Heart right ventricle (tissue), 16 donors: Measurements from ENCODE around the gene ARSA. TPM values are rescaled to one million over a fixed set of nuclear protein-coding genes. Genes with fewer than 3 reads are reported as not detected.

ENCODE experiments used
- ATAC-seq, 8 donors: fragments of 200-7000 bp; cut with Tn5 transposase; one replicate each; pipeline ENCODE4 v1.9.1; 2020; ENCODE audit warnings: mild to moderate bottlenecking in 8 of 8, moderate library complexity in 8 of 8, moderate number of reproducible peaks in 1 of 8
- DNase-seq, 2 donors: peaks; one replicate each; pipeline ENCODE4 v3.0.0-alpha.2; 2020
- H3K27ac ChIP-seq, 10 donors: fragments of 200-600 bp; sonication (generic) in 2 of 10; one replicate each; pipeline versions ENCODE4 v1.5.0 to v1.8.0; 2020 to 2022; ENCODE audit warnings: mild to moderate bottlenecking in 3 of 10
- H3K27me3 ChIP-seq, 7 donors: fragments of 200-600 bp; one replicate each; pipeline ENCODE4 v1.8.0; 2021 to 2022; ENCODE audit warnings: mild to moderate bottlenecking in 2 of 7
- H3K36me3 ChIP-seq, 9 donors: fragments of 200-600 bp; sonication (generic) in 1 of 9; one replicate each; pipeline versions ENCODE4 v1.5.0 to v1.8.0; 2020 to 2022; ENCODE audit warnings: mild to moderate bottlenecking in 2 of 9
- H3K4me1 ChIP-seq, 9 donors: fragments of 200-600 bp; sonication (generic) in 1 of 9; one replicate each; pipeline versions ENCODE4 v1.5.0 to v1.8.0; 2020 to 2022; ENCODE audit warnings: mild to moderate bottlenecking in 4 of 9
- H3K4me3 ChIP-seq, 10 donors: fragments of 200-600 bp; sonication (generic) in 2 of 10; one replicate each; pipeline versions ENCODE4 v1.5.0 to v1.8.0; 2020 to 2022; ENCODE audit warnings: mild to moderate bottlenecking in 7 of 10, moderate library complexity in 2 of 10
- H3K9me3 ChIP-seq, 11 donors: fragments of 200-600 bp in 10 of 11; sonication (generic) in 2 of 11; one replicate each; pipeline versions ENCODE4 v1.5.0 to v1.8.0; 2013 to 2022; ENCODE audit warnings: mild to moderate bottlenecking in 2 of 11, control low read depth in 1 of 11, moderate library complexity in 1 of 11
- WGBS, 2 donors: extraction: QIAGEN DNeasy Blood & Tissue Kit; methylation state at CpG; one replicate each; pipeline ENCODE4 v1.1.7; 2013; ENCODE audit warnings: inconsistent platforms in 1 of 2; 5-methylcytosine and 5-hydroxymethylcytosine counted together
- intact Hi-C, 10 donors: fragments of 100-400 bp; cut with DNase I; formaldehyde crosslinking; loops; one replicate each; pipeline versions ENCODE4 v1.11.1 to v1.14.2; 2022
- polyA plus RNA-seq, 2 donors: library from polyadenylated mRNA; stranded (reverse); fragments of 200-250 nt; gene quantifications; one replicate each; pipeline ENCODE4 v1.2.3, GENCODE V29; 2013
- total RNA-seq, 10 donors: library from RNA; stranded (reverse); fragmentation: NEBNext Ultra II Directional in 3 of 10; extraction: Animal tissue kit (Norgen Biotek cat#: 25700) in 3 of 10; gene quantifications; one replicate each; pipeline versions ENCODE4 v1.2.1 to v1.2.4, GENCODE V29; 2021 to 2023
- TF ChIP-seq, protein P1 (sequence below), 9 donors: fragments of 200-600 bp; sonication (generic) in 2 of 9; IDR thresholded peaks; one replicate each; pipeline versions ENCODE4 v1.5.0 to v1.8.0; 2021 to 2022; ENCODE audit warnings: antibody characterized with exemption in 9 of 9, mild to moderate bottlenecking in 5 of 9, moderate library complexity in 1 of 9
- donor health status: Arrhythmogenic right ventricular cardiomyopathy.
- donor health status: ischemic (EF 13 %, LVEDD 7.1; RV severe dilation, severe dysfunction).
- donor health status: healthy with polysubstance abuse.
- donor health status: DM: no; HTN: yes; CAD: no.
- donor health status: DM: no; HTN: no; CAD: no.
- donor health status: ischemic (EF 25% LVEDD 6.9; RV normal size, moderate dysfunction).
- donor health status: ischemic (EF 25% LVEDD 5.7; RV mildly dilated, moderate dysfunction).
- donor health status: healthy.
- donor health status: DM: yes; HTN: yes; CAD: no.
- donor health status: Ischemic cardiomyopathy.
- donor health status: ischemic (EF 35%, LVEDD 5.7; RV mildly dilated, moderate dysfunction).
- donor health status: nonischemic (EF 11% LVEDD 7.7; RV severe dilation, severe dysfunction).
- donor health status: DM: yes; HTN: yes; CAD: no.
- donor health status: PGD.
- donor health status: ischemic (EF 29% LVEDD 5.4; RV normal size, mild dysfunction).
- donor health status: nonischemic (EF 23%, LVEDD 6.1; RV moderate dilation, normal function).

Gene ARSA
- total and polyA plus RNA-seq, 12 donors, result 17.5 to 62.3 (median 26.0) TPM

DNA sequence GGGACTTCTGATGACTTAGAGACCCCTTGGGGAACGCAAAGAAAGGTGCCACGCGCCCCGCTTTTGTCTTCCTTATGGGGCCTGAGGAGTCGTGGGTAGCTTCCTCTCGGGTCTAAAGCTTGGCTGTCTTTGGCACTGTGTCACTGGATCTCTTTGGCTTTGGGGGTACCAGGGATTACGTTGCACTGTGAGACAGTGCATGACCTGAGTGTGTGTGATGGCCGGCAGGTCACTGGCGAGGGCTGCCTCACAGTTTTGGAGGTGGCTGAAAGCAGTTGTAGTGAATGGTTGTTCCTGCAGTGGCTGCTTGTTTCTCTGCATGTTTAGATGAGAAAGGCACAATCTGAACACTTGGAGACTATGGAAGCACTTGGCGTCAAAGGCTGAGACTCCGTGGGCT, 5.8 kb upstream of the ARSA start:
- H3K4me1 ChIP-seq, result peaks cover 0 to 13% (median 3%) of the 10 kb centered on the region in 9 donors
- H3K9me3 ChIP-seq, result no peaks in the 10 kb centered on the region
- intact Hi-C loops, result no loop called here
- 86 to 89% methylated on average over 11 of the region's 11 CpGs for WGBS, 2 donors
- TF ChIP-seq, protein P1, sequence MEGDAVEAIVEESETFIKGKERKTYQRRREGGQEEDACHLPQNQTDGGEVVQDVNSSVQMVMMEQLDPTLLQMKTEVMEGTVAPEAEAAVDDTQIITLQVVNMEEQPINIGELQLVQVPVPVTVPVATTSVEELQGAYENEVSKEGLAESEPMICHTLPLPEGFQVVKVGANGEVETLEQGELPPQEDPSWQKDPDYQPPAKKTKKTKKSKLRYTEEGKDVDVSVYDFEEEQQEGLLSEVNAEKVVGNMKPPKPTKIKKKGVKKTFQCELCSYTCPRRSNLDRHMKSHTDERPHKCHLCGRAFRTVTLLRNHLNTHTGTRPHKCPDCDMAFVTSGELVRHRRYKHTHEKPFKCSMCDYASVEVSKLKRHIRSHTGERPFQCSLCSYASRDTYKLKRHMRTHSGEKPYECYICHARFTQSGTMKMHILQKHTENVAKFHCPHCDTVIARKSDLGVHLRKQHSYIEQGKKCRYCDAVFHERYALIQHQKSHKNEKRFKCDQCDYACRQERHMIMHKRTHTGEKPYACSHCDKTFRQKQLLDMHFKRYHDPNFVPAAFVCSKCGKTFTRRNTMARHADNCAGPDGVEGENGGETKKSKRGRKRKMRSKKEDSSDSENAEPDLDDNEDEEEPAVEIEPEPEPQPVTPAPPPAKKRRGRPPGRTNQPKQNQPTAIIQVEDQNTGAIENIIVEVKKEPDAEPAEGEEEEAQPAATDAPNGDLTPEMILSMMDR (IDR thresholded peaks at IDR 0.05), result no peak
- ATAC-seq (no peak), DNase-seq (no peak)
- H3K4me3 ChIP-seq, result no peak overlapping the region
- no peaks in the 10 kb centered on the region for H3K36me3 ChIP-seq
- no peaks in the 10 kb centered on the region for H3K27me3 ChIP-seq
- no peak overlapping the region for H3K27ac ChIP-seq

DNA sequence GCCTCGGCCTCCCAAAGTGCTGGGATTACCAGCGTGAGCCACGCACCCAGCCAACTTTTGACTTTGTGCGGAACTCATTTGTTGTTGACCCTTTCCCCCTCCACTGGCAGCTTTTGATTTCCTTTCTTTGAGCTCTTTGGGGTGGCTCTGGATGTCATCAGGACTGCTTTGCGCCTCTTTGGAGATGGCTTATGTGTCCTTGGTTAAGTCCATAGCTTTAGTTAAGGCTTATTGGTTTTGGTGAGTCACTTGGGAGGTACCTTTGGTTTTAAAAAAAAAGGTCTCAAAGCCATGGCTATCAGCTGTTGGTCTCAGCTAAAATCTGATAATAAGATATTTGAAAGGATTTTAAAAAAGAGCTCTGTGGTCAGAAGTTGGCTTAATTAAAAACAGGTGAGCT, 5.1 kb upstream of the ARSA start:
- WGBS, 2 donors, result 88 to 90% methylated on average over 5 of the region's 5 CpGs
- ATAC-seq, result no peak
- intact Hi-C loops, result no loop called here
- Histone ChIP-seq H3K36me3 (no peaks in the 10 kb centered on the region), H3K9me3 (no peaks in the 10 kb centered on the region), H3K27me3 (no peaks in the 10 kb centered on the region), H3K4me1 (peaks cover 0 to 17% (median 5%) of the 10 kb centered on the region in 9 donors), H3K4me3 (no peak overlapping the region), H3K27ac (no peak overlapping the region)
- no peak for DNase-seq
- TF ChIP-seq, protein P1 (IDR thresholded peaks at IDR 0.05), result no peak

DNA sequence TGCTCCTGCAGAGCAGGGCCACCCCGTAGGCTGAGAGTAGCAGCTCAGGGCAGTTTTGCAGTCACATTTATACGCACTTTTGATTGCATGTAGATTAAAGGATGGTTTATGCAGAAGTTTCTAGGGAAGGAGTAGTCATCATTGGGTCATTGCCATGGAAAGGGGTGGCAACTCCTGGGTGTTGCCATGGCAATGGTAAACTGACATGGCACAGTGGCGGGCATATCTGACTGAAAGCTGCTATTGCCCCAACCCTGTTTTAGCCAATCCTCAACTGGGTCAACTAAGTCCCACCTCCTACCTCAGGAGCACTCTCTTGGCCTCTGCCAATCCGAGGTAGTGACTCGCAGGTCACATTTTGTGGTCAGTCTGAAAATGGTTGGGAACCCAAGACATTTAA, 2.4 kb upstream of the ARSA start:
- H3K27me3 ChIP-seq, result no peaks in the 10 kb centered on the region
- no peak overlapping the region for H3K27ac ChIP-seq
- H3K4me1 ChIP-seq, result peaks cover 7 to 34% (median 24%) of the 10 kb centered on the region in 9 donors
- intact Hi-C loops, result no loop called here
- no peak for ATAC-seq
- H3K4me3 ChIP-seq, result no peak overlapping the region
- peaks cover 0 to 9% (median 0%) of the 10 kb centered on the region in 9 donors for H3K36me3 ChIP-seq
- no peaks in the 10 kb centered on the region for H3K9me3 ChIP-seq
- 91 to 95% methylated on average over 5 of the region's 5 CpGs for WGBS, 2 donors
- no peak for DNase-seq
- TF ChIP-seq, protein P1 (IDR thresholded peaks at IDR 0.05), result no peak

DNA sequence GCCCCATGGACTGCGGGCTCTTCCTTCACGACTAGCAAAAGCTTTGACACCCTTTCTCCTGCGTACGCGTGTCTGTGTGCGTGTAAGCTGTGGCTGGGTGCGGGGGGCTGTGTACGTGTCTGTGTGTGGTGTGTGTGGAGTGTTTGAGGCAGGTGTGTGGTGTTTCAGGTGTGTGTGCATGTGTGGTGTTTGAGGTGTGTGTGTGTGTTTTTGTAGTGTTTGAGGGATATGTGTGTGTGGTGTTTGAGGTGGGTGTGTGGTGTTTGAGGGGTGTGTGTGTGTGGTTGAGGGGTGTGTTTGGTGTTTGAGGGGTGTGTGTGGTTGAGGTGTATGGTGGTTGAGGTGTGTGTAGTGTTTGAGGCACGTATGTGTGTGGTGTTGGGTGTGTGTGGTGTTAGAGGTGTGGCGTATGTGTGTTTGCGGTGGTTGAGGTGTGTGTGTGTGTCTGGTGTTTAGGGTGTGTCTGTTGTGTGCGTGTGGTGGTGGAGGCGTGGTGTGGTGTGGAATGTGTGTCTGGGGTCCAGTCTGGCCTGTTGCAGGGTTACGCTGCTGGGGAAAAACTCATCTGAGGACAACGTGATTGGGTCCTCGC, 687 bp upstream of the ARSA start:
- intact Hi-C loops, result loop anchor here in 6 of 10 donors (1.0 to 5.0 kb wide), 7 partner anchors 44 to 84 kb away; partner anchors contain the start of gene SHANK3 (in 4 of the 6)
- Histone ChIP-seq H3K4me3 (peak overlapping the region; percentile 41 to 95 (median 82)), H3K27ac (peak overlapping the region; percentile 64 to 93 (median 86)), H3K4me1 (peaks cover 7 to 34% (median 24%) of the 10 kb centered on the region in 9 donors), H3K27me3 (no peaks in the 10 kb centered on the region), H3K9me3 (no peaks in the 10 kb centered on the region), H3K36me3 (peaks cover 0 to 18% (median 0%) of the 10 kb centered on the region in 9 donors)
- DNase-seq (no peak), ATAC-seq (peak in 2 of 8 donors; percentile 2 to 4)
- WGBS, 2 donors, result 27 to 31% methylated on average over 16 of the region's 16 CpGs
- TF ChIP-seq, protein P1 (IDR thresholded peaks at IDR 0.05), result no peak
